NB4 (cell line): ENCODE data around the gene ZBTB46.
A peak's percentile ranks its signal among the peaks of the same experiment; 100 is the strongest.
"Not testable (repeated sequence)": the region's sequence is repeated elsewhere in the genome, so short reads cannot be mapped to it uniquely, and the experiment has no call there.

Source experiments
- DNase-seq: peaks from one replicate; pipeline ENCODE4 v3.0.0; 2010; ENCODE audit warnings: low read depth
- H3K4me3 ChIP-seq: one replicate; pipeline ENCODE4 v1.5.1; 2011; ENCODE audit warnings: mild to moderate bottlenecking, low read depth, low read length, moderate library complexity
- CTCF ChIP-seq: IDR thresholded peaks from one replicate; pipeline ENCODE4 v1.5.1; 2012; ENCODE audit warnings: low read depth, low read length
- MAX ChIP-seq: IDR thresholded peaks from 2 replicates; pipeline ENCODE4 v1.6.1; 2011; ENCODE audit warnings: low read depth, low read length
- MYC ChIP-seq: IDR thresholded peaks from 2 replicates; pipeline ENCODE4 v1.6.1; 2011; ENCODE audit warnings: low read depth, low read length
- POLR2A ChIP-seq: IDR thresholded peaks from 2 replicates; pipeline ENCODE4 v1.6.1; 2011; ENCODE audit warnings: mild to moderate bottlenecking; ENCODE audit not compliant: insufficient read length; ENCODE audit errors: extremely low read depth

The ZBTB46 gene

GRCh38 chr20:63873477-63873971 is 42.5 kb upstream of the ZBTB46 start:
- TF ChIP-seq POLR2A (no peak), MAX (peak; percentile 94), CTCF (no peak), MYC (peak; percentile 96)
- H3K4me3 ChIP-seq, result no peak overlapping the region
- peak; percentile 97 for DNase-seq

DNA sequence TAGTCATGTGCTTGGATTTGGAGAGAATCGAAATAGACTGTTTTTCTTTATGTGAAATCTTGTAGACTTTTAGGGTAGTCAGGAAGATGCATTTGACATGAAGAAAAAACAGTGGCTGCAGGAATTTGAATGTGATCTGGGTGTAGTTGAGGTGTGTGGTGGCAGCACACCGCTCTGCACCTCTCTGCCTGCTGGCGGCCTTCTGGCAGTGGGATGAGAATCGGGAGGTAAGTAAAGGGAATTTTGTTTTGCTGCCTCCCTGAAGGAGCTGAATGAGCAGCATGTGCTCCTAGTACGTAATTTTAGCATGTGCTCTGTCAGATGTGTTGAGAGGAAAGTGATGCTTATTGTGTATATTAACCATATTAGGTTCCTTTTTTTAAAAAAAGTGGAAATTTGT is 37.2 kb upstream of the ZBTB46 start:
- no peak for TF ChIP-seq MAX
- TF ChIP-seq MYC, result no peak
- no peak for TF ChIP-seq CTCF
- TF ChIP-seq POLR2A, result no peak
- peak overlapping the region; percentile 11 for H3K4me3 ChIP-seq
- DNase-seq, result no peak

DNA sequence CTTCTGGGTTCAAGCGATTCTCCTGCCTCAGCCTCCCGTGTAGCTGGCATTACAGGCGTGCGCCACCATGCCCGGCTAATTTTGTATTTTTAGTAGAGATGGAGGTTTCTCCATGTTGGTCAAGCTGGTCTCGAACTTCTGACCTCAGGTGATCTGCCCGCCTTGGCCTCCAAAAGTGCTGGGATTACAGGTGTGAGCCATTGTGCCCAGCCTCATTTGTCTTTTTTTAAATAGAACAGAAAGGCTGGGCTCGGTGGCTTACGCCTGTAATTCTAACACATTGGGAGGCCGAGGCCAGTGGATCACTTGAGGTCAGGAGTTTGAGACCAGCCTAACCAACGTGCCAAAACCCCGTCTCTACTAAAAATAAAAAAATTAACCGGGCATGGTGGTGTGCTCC is 36.0 kb upstream of the ZBTB46 start:
- DNase-seq, H3K4me3 ChIP-seq: not testable (repeated sequence)

GRCh38 chr20:63864978-63865640 is 34.0 kb upstream of the ZBTB46 start, which contains the start of gene TPD52L2:
Gene TPD52L2, plus strand, starts transcription at chr20:63865270. Its CDS starts 96 bp downstream, at chr20:63865366.
- TF ChIP-seq MAX (peak; percentile 100), MYC (peak; percentile 99), POLR2A (peak; percentile 86), CTCF (no peak)
- DNase-seq, result peak; percentile 100
- H3K4me3 ChIP-seq, result peak within 1 kb of the TSS; percentile 86

- peak overlapping the region; percentile 79 for H3K4me3 ChIP-seq
- no peak for DNase-seq
- TF ChIP-seq CTCF, result no peak
These were observed 33.5 kb upstream of the ZBTB46 start for GRCh38 chr20:63864545-63864977.

DNA sequence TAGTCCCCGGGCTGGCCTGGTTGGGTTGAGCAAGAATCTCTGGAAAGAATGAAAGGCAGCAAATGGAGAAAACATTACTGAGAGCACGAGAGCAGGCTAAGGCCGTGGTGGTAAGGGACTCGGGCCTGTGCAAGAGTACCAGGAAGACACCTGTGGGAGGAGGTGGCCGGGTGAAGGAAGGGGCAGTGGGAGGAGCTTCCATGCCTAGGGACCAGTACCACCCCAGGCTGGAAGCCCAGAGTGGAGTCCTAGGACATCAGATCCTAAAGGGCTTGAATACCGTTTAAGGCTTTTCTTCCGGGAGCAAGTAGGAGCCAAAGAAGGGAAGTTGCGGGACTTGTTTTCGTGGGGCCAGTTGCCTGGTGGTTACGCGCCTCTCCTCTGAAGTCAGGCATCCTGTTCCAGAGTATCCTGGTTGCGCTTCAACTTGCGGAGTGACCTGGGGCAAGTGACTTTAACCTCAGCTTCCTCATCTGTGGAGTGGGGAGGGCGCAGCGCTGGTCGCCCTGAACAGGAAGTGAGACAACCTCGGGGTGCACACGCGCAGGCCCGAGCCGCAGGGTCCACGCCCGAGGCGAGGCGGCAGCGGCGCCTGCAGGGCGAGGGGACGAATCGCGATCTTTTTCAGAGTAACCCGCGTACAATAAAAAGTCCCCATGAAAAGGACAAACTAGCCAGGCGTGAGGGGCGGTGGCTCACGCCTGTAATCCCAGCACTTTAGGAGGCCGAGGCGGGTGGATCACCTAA is 32.9 kb upstream of the ZBTB46 start:
- H3K4me3 ChIP-seq, result peak overlapping the region; percentile 79
- peak; percentile 99 for DNase-seq
- TF ChIP-seq MYC, result peak; percentile 96
- peak; percentile 62 for TF ChIP-seq CTCF
- peak; percentile 84 for TF ChIP-seq MAX
- TF ChIP-seq POLR2A, result peak; percentile 23
